ENCODE results near the gene CELF2. TPM values are rescaled to one million over a fixed set of nuclear protein-coding genes. Genes with fewer than 3 reads are reported as not detected.

Gene CELF2
- total RNA-seq, 1 experiment from 2014 or later, result 28.7 TPM

DNA sequence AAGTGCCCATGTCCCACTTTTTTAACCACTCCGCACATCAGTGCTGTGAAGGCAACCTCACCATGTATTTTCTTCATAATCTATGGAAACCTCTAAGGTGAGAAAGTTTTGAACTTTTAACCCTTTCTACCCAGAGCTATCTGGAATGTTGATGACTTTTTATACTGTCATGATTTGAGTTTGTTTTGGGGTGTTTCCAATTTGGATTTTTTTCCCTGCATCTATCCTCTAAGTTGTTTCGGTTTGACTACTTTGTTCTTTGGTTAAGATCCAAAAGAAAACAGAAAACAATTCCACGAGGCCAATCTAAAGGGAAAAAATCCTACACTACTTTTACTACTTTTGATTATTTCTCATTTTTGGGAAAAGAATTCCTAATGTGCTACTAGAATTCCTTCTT lies 314.1 kb downstream of the CELF2 start:
- no peak overlapping the region for H3K23ac ChIP-seq (ENCODE audit: insufficient read length, low read depth, low read length)
- no peaks in the 10 kb centered on the region for H3K79me1 ChIP-seq (ENCODE audit: insufficient read depth, low read depth, low read length, poor library complexity, severe bottlenecking)
- H3K79me2 ChIP-seq (ENCODE audit: insufficient read depth, low read length), result no peaks in the 10 kb centered on the region
- H3K36me3 Mint-ChIP-seq (ENCODE audit: insufficient read depth in 1 of 3, low read depth in 3 of 3), result no peaks in the 10 kb centered on the region
- no peak overlapping the region for H3K4me2 ChIP-seq (ENCODE audit: insufficient read depth, insufficient read length, low read length)
- peaks cover 23 to 51% of the 10 kb centered on the region in 2 experiments for H3K4me1 Mint-ChIP-seq
- no peak overlapping the region for H2BK5ac ChIP-seq (ENCODE audit: insufficient read length, low read length)
- H2BK120ac ChIP-seq (ENCODE audit: low read depth, low read length, poor library complexity, severe bottlenecking), result no peak overlapping the region
- no peak overlapping the region for H3K56ac ChIP-seq (ENCODE audit: insufficient read length, low read depth, low read length)
- no peak overlapping the region for H2BK12ac ChIP-seq (ENCODE audit: insufficient read length, low read depth, low read length)
- H3T11ph ChIP-seq (ENCODE audit: low read length), result no peak overlapping the region
- no peak overlapping the region for H3K9ac ChIP-seq (ENCODE audit: extremely low read depth, insufficient read length, low read length)
- H3K23me2 ChIP-seq (ENCODE audit: insufficient read length, low read depth, low read length, poor library complexity, severe bottlenecking), result no peaks in the 10 kb centered on the region
- no peak overlapping the region for H2BK15ac ChIP-seq (ENCODE audit: low read depth, low read length)
- no peak overlapping the region for H4K8ac ChIP-seq (replicated peaks; ENCODE audit: insufficient read length, low read depth, low read length)
- H4K20me1 ChIP-seq (ENCODE audit: control insufficient read depth, insufficient read depth, insufficient read length), result peaks cover 2% of the 10 kb centered on the region
- TF ChIP-seq, protein P1, sequence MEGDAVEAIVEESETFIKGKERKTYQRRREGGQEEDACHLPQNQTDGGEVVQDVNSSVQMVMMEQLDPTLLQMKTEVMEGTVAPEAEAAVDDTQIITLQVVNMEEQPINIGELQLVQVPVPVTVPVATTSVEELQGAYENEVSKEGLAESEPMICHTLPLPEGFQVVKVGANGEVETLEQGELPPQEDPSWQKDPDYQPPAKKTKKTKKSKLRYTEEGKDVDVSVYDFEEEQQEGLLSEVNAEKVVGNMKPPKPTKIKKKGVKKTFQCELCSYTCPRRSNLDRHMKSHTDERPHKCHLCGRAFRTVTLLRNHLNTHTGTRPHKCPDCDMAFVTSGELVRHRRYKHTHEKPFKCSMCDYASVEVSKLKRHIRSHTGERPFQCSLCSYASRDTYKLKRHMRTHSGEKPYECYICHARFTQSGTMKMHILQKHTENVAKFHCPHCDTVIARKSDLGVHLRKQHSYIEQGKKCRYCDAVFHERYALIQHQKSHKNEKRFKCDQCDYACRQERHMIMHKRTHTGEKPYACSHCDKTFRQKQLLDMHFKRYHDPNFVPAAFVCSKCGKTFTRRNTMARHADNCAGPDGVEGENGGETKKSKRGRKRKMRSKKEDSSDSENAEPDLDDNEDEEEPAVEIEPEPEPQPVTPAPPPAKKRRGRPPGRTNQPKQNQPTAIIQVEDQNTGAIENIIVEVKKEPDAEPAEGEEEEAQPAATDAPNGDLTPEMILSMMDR (conservative IDR thresholded peaks at IDR 0.05), result no peak
- no peak overlapping the region for H3K18ac ChIP-seq (ENCODE audit: insufficient read length, low read depth, low read length)
- no peak overlapping the region for H3K4me3 Mint-ChIP-seq
- no peak overlapping the region for H3K27ac ChIP-seq (ENCODE audit: insufficient read length, low read depth, low read length)
- H3K14ac ChIP-seq (ENCODE audit: insufficient read depth, low read length), result no peak overlapping the region
- DNase-seq, result no peak
- H3K9me3 ChIP-seq (ENCODE audit: control insufficient read depth, low read depth, low read length), result no peaks in the 10 kb centered on the region
- H4K91ac ChIP-seq (ENCODE audit: insufficient read length, low read depth, low read length), result no peak overlapping the region
- no peak overlapping the region for H2BK20ac ChIP-seq (ENCODE audit: low read depth, low read length, poor library complexity, severe bottlenecking)
- H3K4ac ChIP-seq (ENCODE audit: low read depth, low read length), result no peak overlapping the region
- H2AK5ac ChIP-seq (ENCODE audit: insufficient read length, low read length), result no peak overlapping the region
- no peak overlapping the region for H3K27ac Mint-ChIP-seq
- H2AFZ ChIP-seq (ENCODE audit: low read length), result no peak overlapping the region
- no peaks in the 10 kb centered on the region for H3K27me3 ChIP-seq (ENCODE audit: insufficient read depth, low read length)
- WGBS (ENCODE audit: extremely low coverage, insufficient read length, low lambda C conversion rate), result no CpG with 5 or more reads among the region's 3 CpGs
- H4K5ac ChIP-seq (ENCODE audit: insufficient read length, low read depth, low read length), result no peak overlapping the region
- peaks cover 2% of the 10 kb centered on the region; the same call in 1 of the 2 replicates for H3K4me1 ChIP-seq (ENCODE audit: insufficient read depth, low read length)
- no peaks in the 10 kb centered on the region for H3K27me3 Mint-ChIP-seq (ENCODE audit: low read depth)
- H3K9me3 Mint-ChIP-seq, result no peaks in the 10 kb centered on the region
